ENCODE results near the gene CCDC117. TPM values are rescaled to one million over a fixed set of nuclear protein-coding genes. Genes with fewer than 3 reads are reported as not detected.

The CCDC117 gene, protein sequence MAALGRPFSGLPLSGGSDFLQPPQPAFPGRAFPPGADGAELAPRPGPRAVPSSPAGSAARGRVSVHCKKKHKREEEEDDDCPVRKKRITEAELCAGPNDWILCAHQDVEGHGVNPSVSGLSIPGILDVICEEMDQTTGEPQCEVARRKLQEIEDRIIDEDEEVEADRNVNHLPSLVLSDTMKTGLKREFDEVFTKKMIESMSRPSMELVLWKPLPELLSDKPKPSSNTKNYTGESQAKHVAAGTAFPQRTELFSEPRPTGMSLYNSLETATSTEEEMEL
- 33.5 and 36.5 TPM in 2 replicates for total RNA-seq
- long read RNA-seq, partial matches to known transcripts, result 2 of 11 reads
- long read RNA-seq, other reads (novel, unspliced or antisense), result 5 of 11 reads

- Mint-ChIP-seq H3K36me3 (ENCODE audit: low read depth) (peaks cover 13% of the 10 kb centered on the region), H3K9me3 (peaks cover 2% of the 10 kb centered on the region), H3K27me3 (ENCODE audit: low read depth) (no peaks in the 10 kb centered on the region), H3K4me1 (peaks cover 16% of the 10 kb centered on the region), H3K27ac (ENCODE audit: unreplicated experiment) (peak within 1 kb of the TSS; percentile 92), H3K4me3 (peak within 1 kb of the TSS; percentile 93)
- peak; percentile 89 for DNase-seq (ENCODE audit: low read depth, low spot score)
- peak; percentile 53 for TF ChIP-seq CTCF (conservative IDR thresholded peaks at IDR 0.05)
Observed at GRCh38 chr22:28772633-28773460, at the start of gene CCDC117. Gene CCDC117, plus strand, starts transcription at chr22:28772695. Its CDS starts 155 bp downstream, at chr22:28772850.

- peaks cover 13% of the 10 kb centered on the region for H3K36me3 Mint-ChIP-seq (ENCODE audit: low read depth)
- no peak for TF ChIP-seq CTCF (conservative IDR thresholded peaks at IDR 0.05)
- H3K27me3 Mint-ChIP-seq (ENCODE audit: low read depth), result no peaks in the 10 kb centered on the region
- DNase-seq (ENCODE audit: low read depth, low spot score), result no peak
- no peaks in the 10 kb centered on the region for H3K4me1 Mint-ChIP-seq
- H3K4me3 Mint-ChIP-seq, result no peak overlapping the region
- no peaks in the 10 kb centered on the region for H3K9me3 Mint-ChIP-seq
- H3K27ac Mint-ChIP-seq (ENCODE audit: unreplicated experiment), result no peak overlapping the region
Observed at GRCh38 chr22:28728002-28728401, 44.5 kb upstream of the CCDC117 start.

DNA sequence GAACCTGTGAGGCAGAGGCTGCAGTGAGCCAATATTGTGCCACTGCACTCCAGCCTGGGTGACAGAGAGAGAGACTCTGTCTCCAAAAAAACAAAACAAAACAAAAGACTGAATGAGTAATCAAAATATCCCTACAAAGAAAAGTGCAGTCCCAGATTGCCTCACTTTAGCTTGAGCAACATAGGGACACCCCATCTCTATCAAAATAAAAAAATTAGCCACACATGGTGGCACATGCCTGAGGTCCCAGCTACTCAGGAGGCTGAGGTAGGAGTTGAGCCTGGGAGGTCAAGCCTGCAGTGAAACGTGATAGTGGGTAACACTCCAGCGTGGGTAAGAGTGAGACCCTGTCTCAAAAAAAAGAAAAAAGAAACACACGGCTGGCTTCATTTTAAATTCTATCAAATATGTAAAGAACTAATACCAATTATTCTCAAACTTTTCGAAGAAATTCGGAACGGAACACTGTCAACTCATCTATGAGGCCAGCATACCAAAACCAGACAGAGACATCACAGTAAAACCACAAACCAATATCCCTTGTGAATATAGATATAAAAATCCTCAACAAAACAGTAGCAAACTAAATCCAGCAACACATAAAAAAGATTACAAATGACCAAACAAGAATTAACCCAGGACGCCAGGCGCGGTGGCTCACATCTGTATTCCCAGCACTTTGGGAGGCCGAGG, 43.7 kb upstream of the CCDC117 start:
- peaks cover 11% of the 10 kb centered on the region for H3K36me3 Mint-ChIP-seq (ENCODE audit: low read depth)
- no peak overlapping the region for H3K4me3 Mint-ChIP-seq
- no peak for TF ChIP-seq CTCF (conservative IDR thresholded peaks at IDR 0.05)
- H3K4me1 Mint-ChIP-seq, result no peaks in the 10 kb centered on the region
- no peaks in the 10 kb centered on the region for H3K27me3 Mint-ChIP-seq (ENCODE audit: low read depth)
- H3K9me3 Mint-ChIP-seq, result no peaks in the 10 kb centered on the region
- no peak for DNase-seq (ENCODE audit: low read depth, low spot score)
- H3K27ac Mint-ChIP-seq (ENCODE audit: unreplicated experiment), result no peak overlapping the region

GRCh38 chr22:28730179-28730578, 42.3 kb upstream of the CCDC117 start:
- no peak for DNase-seq (ENCODE audit: low read depth, low spot score)
- Mint-ChIP-seq H3K36me3 (ENCODE audit: low read depth) (peaks cover 2% of the 10 kb centered on the region), H3K27ac (ENCODE audit: unreplicated experiment) (no peak overlapping the region), H3K4me1 (no peaks in the 10 kb centered on the region), H3K27me3 (ENCODE audit: low read depth) (no peaks in the 10 kb centered on the region), H3K4me3 (no peak overlapping the region), H3K9me3 (no peaks in the 10 kb centered on the region)
- TF ChIP-seq CTCF (conservative IDR thresholded peaks at IDR 0.05), result no peak

DNA sequence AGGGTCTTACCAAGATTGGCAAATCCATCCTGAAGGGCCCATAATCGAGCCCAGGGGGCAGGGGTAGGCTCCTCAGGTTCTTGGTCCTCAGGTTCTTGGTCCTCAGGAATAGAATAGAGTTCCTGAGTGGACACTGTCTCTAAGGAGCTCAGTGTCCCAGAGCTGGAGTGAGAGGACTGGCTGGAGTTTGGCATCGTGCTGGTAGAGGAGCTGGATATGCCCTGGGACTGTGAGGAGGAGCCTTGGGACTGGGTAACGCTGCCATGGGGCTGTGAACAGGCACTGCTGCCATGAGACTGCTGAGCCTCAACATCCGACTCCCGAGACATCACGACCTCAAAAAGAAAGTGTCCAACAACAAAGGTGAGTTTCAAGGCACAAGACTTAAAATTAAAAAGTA, 38.1 kb upstream of the CCDC117 start:
- no peak for DNase-seq (ENCODE audit: low read depth, low spot score)
- no peak overlapping the region for H3K4me3 Mint-ChIP-seq
- H3K36me3 Mint-ChIP-seq (ENCODE audit: low read depth), result no peaks in the 10 kb centered on the region
- H3K27ac Mint-ChIP-seq (ENCODE audit: unreplicated experiment), result no peak overlapping the region
- H3K9me3 Mint-ChIP-seq, result no peaks in the 10 kb centered on the region
- no peak for TF ChIP-seq CTCF (conservative IDR thresholded peaks at IDR 0.05)
- H3K27me3 Mint-ChIP-seq (ENCODE audit: low read depth), result no peaks in the 10 kb centered on the region
- peaks cover 19% of the 10 kb centered on the region for H3K4me1 Mint-ChIP-seq
